Measurements from ENCODE around the gene OR52E6. TPM values are rescaled to one million over a fixed set of nuclear protein-coding genes. Genes with fewer than 3 reads are reported as not detected.

Gene OR52E6
- total RNA-seq, 1 donor from 2014 or later: not detected

DNA sequence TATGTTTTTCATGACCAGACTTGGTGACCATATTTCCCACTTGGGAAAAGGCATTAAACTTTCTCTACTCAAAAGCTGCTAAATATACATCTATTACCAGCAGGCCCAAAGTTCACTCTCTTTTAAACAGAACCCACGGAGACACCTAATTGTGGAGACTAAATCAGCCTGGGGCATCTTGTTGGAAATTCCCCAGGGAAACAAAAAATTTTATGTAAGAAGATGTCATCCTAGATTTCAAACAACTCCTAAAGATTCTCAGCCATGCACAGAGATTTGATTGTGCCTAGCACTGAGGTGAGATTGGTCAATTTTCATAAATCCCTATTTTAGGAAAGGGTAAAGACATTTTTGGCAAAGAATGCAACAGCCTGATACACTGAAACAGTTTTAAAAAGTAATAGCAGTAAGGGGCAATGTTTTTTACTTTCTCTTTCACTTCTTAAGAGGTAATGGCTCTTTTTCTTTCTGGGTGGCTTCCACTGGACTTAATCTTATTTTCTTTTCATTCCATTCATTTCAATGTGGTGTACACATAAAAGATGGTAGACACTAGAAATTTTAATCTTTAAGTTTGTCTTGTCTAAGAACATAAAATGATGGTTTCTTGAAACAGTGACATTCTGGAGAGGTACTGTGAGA, 23.3 kb downstream of the OR52E6 start:
- H3K27ac Mint-ChIP-seq (ENCODE audit: unreplicated experiment): no peak overlapping the region
- DNase-seq: no peak
- no peak overlapping the region for H3K4me3 Mint-ChIP-seq (ENCODE audit: unreplicated experiment)
- H3K27me3 Mint-ChIP-seq (ENCODE audit: unreplicated experiment): no peaks in the 10 kb centered on the region
- no peaks in the 10 kb centered on the region for H3K4me1 Mint-ChIP-seq (ENCODE audit: low read depth, unreplicated experiment)
- TF ChIP-seq, protein P1, sequence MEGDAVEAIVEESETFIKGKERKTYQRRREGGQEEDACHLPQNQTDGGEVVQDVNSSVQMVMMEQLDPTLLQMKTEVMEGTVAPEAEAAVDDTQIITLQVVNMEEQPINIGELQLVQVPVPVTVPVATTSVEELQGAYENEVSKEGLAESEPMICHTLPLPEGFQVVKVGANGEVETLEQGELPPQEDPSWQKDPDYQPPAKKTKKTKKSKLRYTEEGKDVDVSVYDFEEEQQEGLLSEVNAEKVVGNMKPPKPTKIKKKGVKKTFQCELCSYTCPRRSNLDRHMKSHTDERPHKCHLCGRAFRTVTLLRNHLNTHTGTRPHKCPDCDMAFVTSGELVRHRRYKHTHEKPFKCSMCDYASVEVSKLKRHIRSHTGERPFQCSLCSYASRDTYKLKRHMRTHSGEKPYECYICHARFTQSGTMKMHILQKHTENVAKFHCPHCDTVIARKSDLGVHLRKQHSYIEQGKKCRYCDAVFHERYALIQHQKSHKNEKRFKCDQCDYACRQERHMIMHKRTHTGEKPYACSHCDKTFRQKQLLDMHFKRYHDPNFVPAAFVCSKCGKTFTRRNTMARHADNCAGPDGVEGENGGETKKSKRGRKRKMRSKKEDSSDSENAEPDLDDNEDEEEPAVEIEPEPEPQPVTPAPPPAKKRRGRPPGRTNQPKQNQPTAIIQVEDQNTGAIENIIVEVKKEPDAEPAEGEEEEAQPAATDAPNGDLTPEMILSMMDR (IDR thresholded peaks at IDR 0.05; ENCODE audit: partially characterized antibody, unreplicated experiment): no peak
- H3K9me3 Mint-ChIP-seq (ENCODE audit: unreplicated experiment): no peaks in the 10 kb centered on the region
- H3K36me3 Mint-ChIP-seq (ENCODE audit: unreplicated experiment): no peaks in the 10 kb centered on the region

DNA sequence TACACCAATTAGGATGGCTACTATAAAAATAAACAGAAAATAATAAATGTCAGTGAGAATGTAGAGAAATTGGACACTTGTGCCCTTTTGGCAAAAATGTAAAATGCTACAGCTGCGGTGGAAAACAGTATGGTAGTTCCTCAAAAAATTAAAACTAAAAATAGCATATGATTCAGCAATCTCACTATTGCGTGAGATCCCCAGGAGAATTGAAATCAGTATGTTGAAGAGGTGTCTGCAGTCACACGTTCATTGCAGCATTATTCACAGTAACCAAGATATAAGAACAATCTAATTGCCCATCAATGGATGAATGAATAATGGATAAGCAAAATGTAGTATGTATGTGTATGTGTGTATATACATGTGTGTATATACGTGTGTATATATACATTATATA, 26.2 kb downstream of the OR52E6 start:
- Mint-ChIP-seq H3K27me3 (ENCODE audit: unreplicated experiment) (no peaks in the 10 kb centered on the region), H3K4me1 (ENCODE audit: low read depth, unreplicated experiment) (no peaks in the 10 kb centered on the region), H3K27ac (ENCODE audit: unreplicated experiment) (no peak overlapping the region), H3K36me3 (ENCODE audit: unreplicated experiment) (no peaks in the 10 kb centered on the region), H3K4me3 (ENCODE audit: unreplicated experiment) (no peak overlapping the region), H3K9me3 (ENCODE audit: unreplicated experiment) (no peaks in the 10 kb centered on the region)
- no peak for DNase-seq
- TF ChIP-seq, protein P1 (IDR thresholded peaks at IDR 0.05; ENCODE audit: partially characterized antibody, unreplicated experiment): no peak

DNA sequence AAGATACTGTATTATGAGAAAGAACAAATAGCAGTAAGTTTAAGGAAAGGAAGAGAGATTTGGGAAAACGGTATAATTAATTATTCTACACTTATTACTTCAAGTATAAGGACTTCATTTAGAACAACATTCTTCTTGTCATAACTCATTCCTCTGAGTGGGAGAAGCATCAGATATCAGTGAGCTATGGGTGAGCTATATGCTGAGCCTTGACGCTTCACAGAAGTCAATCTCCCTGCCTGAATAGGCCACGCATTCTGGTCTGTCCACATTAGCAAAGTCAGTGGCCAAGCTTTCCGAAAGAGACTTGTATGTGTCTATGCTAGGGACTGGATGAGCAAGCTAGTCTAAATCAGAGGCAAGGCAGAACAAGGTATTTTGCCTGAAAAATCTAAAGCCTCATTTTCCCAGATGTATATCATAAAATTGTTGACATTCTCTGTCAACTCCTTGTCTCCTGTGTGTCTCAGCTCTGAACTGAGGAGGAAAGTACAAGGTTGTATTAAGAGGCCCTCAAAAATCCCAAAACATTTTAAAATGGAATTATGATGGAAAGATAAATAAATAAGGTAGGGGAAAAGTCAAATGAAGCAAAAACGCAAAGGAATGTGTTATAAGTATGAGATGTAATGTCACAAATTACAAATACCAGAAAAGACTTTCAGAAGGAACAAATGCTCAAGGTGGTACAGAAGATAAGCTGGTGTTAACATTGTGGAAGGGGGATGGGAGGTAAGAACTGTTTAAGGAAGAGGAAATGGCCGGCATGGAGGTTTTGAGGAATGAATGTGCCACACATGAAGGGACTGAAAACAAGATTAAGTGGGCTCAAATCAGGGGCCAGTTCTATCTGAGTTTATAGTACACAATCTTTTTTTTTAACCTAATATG, 31.5 kb downstream of the OR52E6 start:
- Mint-ChIP-seq H3K27me3 (ENCODE audit: unreplicated experiment) (no peaks in the 10 kb centered on the region), H3K9me3 (ENCODE audit: unreplicated experiment) (no peaks in the 10 kb centered on the region), H3K4me3 (ENCODE audit: unreplicated experiment) (no peak overlapping the region), H3K4me1 (ENCODE audit: low read depth, unreplicated experiment) (no peaks in the 10 kb centered on the region), H3K27ac (ENCODE audit: unreplicated experiment) (no peak overlapping the region), H3K36me3 (ENCODE audit: unreplicated experiment) (no peaks in the 10 kb centered on the region)
- TF ChIP-seq, protein P1 (IDR thresholded peaks at IDR 0.05; ENCODE audit: partially characterized antibody, unreplicated experiment): no peak
- no peak for DNase-seq

DNA sequence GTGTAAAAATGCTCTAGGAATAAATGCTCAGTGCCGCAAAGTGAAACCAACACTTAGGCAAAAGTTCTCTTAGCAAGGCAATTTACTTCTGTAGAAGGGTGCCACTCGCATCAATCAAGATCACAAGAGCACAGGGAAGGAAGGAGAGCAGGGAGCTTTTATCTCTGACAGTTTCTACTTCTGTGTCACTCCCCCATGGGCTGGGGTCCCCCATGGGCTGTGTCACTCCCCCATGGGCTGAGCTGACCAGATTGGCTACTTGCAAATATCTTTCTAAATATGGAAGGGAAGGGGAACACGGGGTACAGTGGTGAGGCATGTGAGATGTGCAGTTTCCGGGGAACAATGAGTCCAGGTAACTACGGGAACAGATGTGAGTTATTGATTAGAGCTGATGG, 32.6 kb downstream of the OR52E6 start:
- peak overlapping the region; percentile 76 for H3K4me3 Mint-ChIP-seq (ENCODE audit: unreplicated experiment)
- no peaks in the 10 kb centered on the region for H3K36me3 Mint-ChIP-seq (ENCODE audit: unreplicated experiment)
- H3K4me1 Mint-ChIP-seq (ENCODE audit: low read depth, unreplicated experiment): no peaks in the 10 kb centered on the region
- no peaks in the 10 kb centered on the region for H3K27me3 Mint-ChIP-seq (ENCODE audit: unreplicated experiment)
- H3K27ac Mint-ChIP-seq (ENCODE audit: unreplicated experiment): peak overlapping the region; percentile 35
- no peaks in the 10 kb centered on the region for H3K9me3 Mint-ChIP-seq (ENCODE audit: unreplicated experiment)
- DNase-seq: no peak
- TF ChIP-seq, protein P1 (IDR thresholded peaks at IDR 0.05; ENCODE audit: partially characterized antibody, unreplicated experiment): no peak
